ENCODE measurements around the gene WDPCP. TPM values are rescaled to one million over a fixed set of nuclear protein-coding genes. Genes with fewer than 3 reads are reported as not detected.

Gene WDPCP
- total RNA-seq, 2 experiments from 2014 or later, result 14.8 to 29.3 TPM

GRCh38 chr2:63272560-63272959 is 315.7 kb downstream of the WDPCP start:
- Histone ChIP-seq H3K4me3 (ENCODE audit: low read depth, low read length, poor library complexity, severe bottlenecking) (no peak overlapping the region), H3K27ac (ENCODE audit: low read depth, low read length, poor library complexity, severe bottlenecking) (no peak overlapping the region), H3K4me2 (ENCODE audit: low read length) (no peak overlapping the region), H3K9me3 (ENCODE audit: low read length) (0 out of 2 replicates have a peak, but pooled peaks cover 19% of the 10 kb centered on the region), H2AFZ (ENCODE audit: low read length) (no peak overlapping the region), H3K4me1 (ENCODE audit: insufficient read depth, low read length, poor library complexity, severe bottlenecking) (no peaks in the 10 kb centered on the region), H4K20me1 (ENCODE audit: insufficient read depth, low read length) (no peaks in the 10 kb centered on the region), H3K9me2 (ENCODE audit: insufficient read depth, low read length) (no peaks in the 10 kb centered on the region), H3K36me3 (ENCODE audit: insufficient read depth, low read length) (no peaks in the 10 kb centered on the region), H3K79me2 (ENCODE audit: insufficient read depth, low read depth, low read length) (no peaks in the 10 kb centered on the region)
- no peak for TF ChIP-seq CTCF (conservative IDR thresholded peaks at IDR 0.05; ENCODE audit: low read length)
- TF ChIP-seq EZH2phosphoT487 (IDR thresholded peaks at IDR 0.05; ENCODE audit: borderline replicate concordance, low read depth, low read length), result no peak
- no peak for DNase-seq (ENCODE audit: low spot score)
- intact Hi-C loops (cut with micrococcal nuclease; ENCODE audit: unreplicated experiment), result no loop called here
- ChIA-PET CTCF (ENCODE audit: unreplicated experiment) (no interaction called here), POLR2A (no interaction called here)
- no TSS peak for BruUV-seq (replicated peaks)

DNA sequence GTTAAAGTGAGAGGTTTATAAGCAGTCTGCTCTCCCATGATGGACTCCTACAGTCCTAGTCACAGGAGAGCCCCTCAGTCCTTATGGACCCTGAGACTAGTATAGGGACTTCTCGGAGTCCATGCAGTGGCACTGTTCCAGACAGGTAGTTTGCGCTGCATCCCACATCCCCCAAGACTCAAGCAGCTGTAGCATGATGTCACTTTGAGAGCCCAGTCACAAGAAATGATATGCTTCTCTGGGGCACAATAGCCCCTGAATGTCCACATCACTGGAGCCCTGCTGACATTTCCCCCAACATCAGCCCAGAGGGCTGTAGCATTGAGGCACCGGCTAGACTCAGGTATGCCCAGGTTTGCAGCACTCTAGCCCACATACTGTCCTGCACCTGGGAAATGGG is 317.6 kb downstream of the WDPCP start:
- H3K79me2 ChIP-seq (ENCODE audit: insufficient read depth, low read depth, low read length), result no peaks in the 10 kb centered on the region
- no peak overlapping the region for H3K27ac ChIP-seq (ENCODE audit: low read depth, low read length, poor library complexity, severe bottlenecking)
- ChIA-PET POLR2A (interaction anchor here (0.6 kb wide), 1 partner anchor 678 kb away, joined by 3 read pairs; no protein-coding TSS in a partner anchor), CTCF (ENCODE audit: unreplicated experiment) (no interaction called here)
- no peak overlapping the region for H3K4me3 ChIP-seq (ENCODE audit: low read depth, low read length, poor library complexity, severe bottlenecking)
- no TSS peak for BruUV-seq (replicated peaks)
- no peak overlapping the region for H3K4me2 ChIP-seq (ENCODE audit: low read length)
- no peak for DNase-seq (ENCODE audit: low spot score)
- H3K9me2 ChIP-seq (ENCODE audit: insufficient read depth, low read length), result no peaks in the 10 kb centered on the region
- H3K36me3 ChIP-seq (ENCODE audit: insufficient read depth, low read length), result no peaks in the 10 kb centered on the region
- no peaks in the 10 kb centered on the region for H3K4me1 ChIP-seq (ENCODE audit: insufficient read depth, low read length, poor library complexity, severe bottlenecking)
- H3K9me3 ChIP-seq (ENCODE audit: low read length), result 0 out of 2 replicates have a peak, but pooled peaks cover 19% of the 10 kb centered on the region
- TF ChIP-seq CTCF (conservative IDR thresholded peaks at IDR 0.05; ENCODE audit: low read length), result no peak
- TF ChIP-seq EZH2phosphoT487 (IDR thresholded peaks at IDR 0.05; ENCODE audit: borderline replicate concordance, low read depth, low read length), result no peak
- no peaks in the 10 kb centered on the region for H4K20me1 ChIP-seq (ENCODE audit: insufficient read depth, low read length)
- no peak overlapping the region for H2AFZ ChIP-seq (ENCODE audit: low read length)
- intact Hi-C loops (cut with micrococcal nuclease; ENCODE audit: unreplicated experiment), result no loop called here

GRCh38 chr2:63268946-63269345 is 319.3 kb downstream of the WDPCP start:
- Histone ChIP-seq H3K4me1 (ENCODE audit: insufficient read depth, low read length, poor library complexity, severe bottlenecking) (no peaks in the 10 kb centered on the region), H3K9me2 (ENCODE audit: insufficient read depth, low read length) (no peaks in the 10 kb centered on the region), H3K27ac (ENCODE audit: low read depth, low read length, poor library complexity, severe bottlenecking) (no peak overlapping the region), H2AFZ (ENCODE audit: low read length) (no peak overlapping the region), H3K9me3 (ENCODE audit: low read length) (0 out of 2 replicates have a peak, but pooled peaks cover 14% of the 10 kb centered on the region), H4K20me1 (ENCODE audit: insufficient read depth, low read length) (no peaks in the 10 kb centered on the region), H3K4me3 (ENCODE audit: low read depth, low read length, poor library complexity, severe bottlenecking) (no peak overlapping the region), H3K36me3 (ENCODE audit: insufficient read depth, low read length) (no peaks in the 10 kb centered on the region), H3K79me2 (ENCODE audit: insufficient read depth, low read depth, low read length) (no peaks in the 10 kb centered on the region), H3K4me2 (ENCODE audit: low read length) (no peak overlapping the region)
- CTCF ChIA-PET (ENCODE audit: unreplicated experiment), result no interaction called here
- intact Hi-C loops (cut with micrococcal nuclease; ENCODE audit: unreplicated experiment), result no loop called here
- no peak for DNase-seq (ENCODE audit: low spot score)
- POLR2A ChIA-PET, result no interaction called here
- no TSS peak for BruUV-seq (replicated peaks)
- TF ChIP-seq EZH2phosphoT487 (IDR thresholded peaks at IDR 0.05; ENCODE audit: borderline replicate concordance, low read depth, low read length), result no peak
- TF ChIP-seq CTCF (conservative IDR thresholded peaks at IDR 0.05; ENCODE audit: low read length), result no peak

Measured in OCI-LY7 (cell line).